CD1c-positive myeloid dendritic cell (primary cell): Measurements from ENCODE around the gene SAP30BP.

Experiments
- DNase-seq: peaks from one replicate; pipeline ENCODE4 v3.0.0-alpha.2; 2016; ENCODE audit errors: extremely low spot score

Gene SAP30BP

GRCh38 chr17:75647061-75647460 is 20.1 kb upstream of the SAP30BP start:
- no peak for DNase-seq

GRCh38 chr17:75647921-75648320 is 19.2 kb upstream of the SAP30BP start:
- DNase-seq = no peak

GRCh38 chr17:75649687-75650086 is 17.5 kb upstream of the SAP30BP start:
- DNase-seq = no peak

GRCh38 chr17:75650874-75651273 is 16.3 kb upstream of the SAP30BP start:
- no peak for DNase-seq

GRCh38 chr17:75652341-75652740 is 14.8 kb upstream of the SAP30BP start:
- DNase-seq = no peak

GRCh38 chr17:75652934-75653549 is 14.1 kb upstream of the SAP30BP start:
- no peak for DNase-seq

GRCh38 chr17:75654176-75654575 is 13.0 kb upstream of the SAP30BP start:
- no peak for DNase-seq

- DNase-seq = no peak
Observed at GRCh38 chr17:75658237-75658636, 8.9 kb upstream of the SAP30BP start.

GRCh38 chr17:75661531-75661930 is 5.6 kb upstream of the SAP30BP start:
- no peak for DNase-seq

GRCh38 chr17:75662511-75662910 is 4.6 kb upstream of the SAP30BP start:
- no peak for DNase-seq

- DNase-seq = no peak
Observed at GRCh38 chr17:75664099-75664549, 3.0 kb upstream of the SAP30BP start.

- DNase-seq = no peak
Observed at GRCh38 chr17:75665981-75666380, 1.2 kb upstream of the SAP30BP start.

- peak; percentile 17 for DNase-seq
Observed at GRCh38 chr17:75667825-75668224, 687 bp downstream of the SAP30BP start.

- DNase-seq = no peak
Observed at GRCh38 chr17:75668489-75668888, 1.4 kb downstream of the SAP30BP start.

- DNase-seq = no peak
Observed at GRCh38 chr17:75670868-75671267, 3.7 kb downstream of the SAP30BP start.

GRCh38 chr17:75672011-75672410 is 4.9 kb downstream of the SAP30BP start:
- DNase-seq = no peak

GRCh38 chr17:75673487-75673886 is 6.3 kb downstream of the SAP30BP start:
- no peak for DNase-seq

- DNase-seq = no peak
Observed at GRCh38 chr17:75676461-75676860, 9.3 kb downstream of the SAP30BP start.

- no peak for DNase-seq
Observed at GRCh38 chr17:75679706-75680211, 12.6 kb downstream of the SAP30BP start.

GRCh38 chr17:75680431-75680830 is 13.3 kb downstream of the SAP30BP start:
- DNase-seq = no peak

- DNase-seq = no peak
Observed at GRCh38 chr17:75681289-75681688, 14.2 kb downstream of the SAP30BP start.

GRCh38 chr17:75683583-75683982 is 16.4 kb downstream of the SAP30BP start:
- no peak for DNase-seq

- DNase-seq = no peak
Observed at GRCh38 chr17:75684249-75684648, 17.1 kb downstream of the SAP30BP start.

GRCh38 chr17:75684924-75685323 is 17.8 kb downstream of the SAP30BP start:
- DNase-seq = no peak
